D721Med (cell line): ENCODE data around the gene PDE8B.
"Not testable (repeated sequence)": the region's sequence is repeated elsewhere in the genome, so short reads cannot be mapped to it uniquely, and the experiment has no call there.

ENCODE experiments used
- DNase-seq: peaks from one replicate; pipeline ENCODE4 v3.0.0; 2011; ENCODE audit warnings: low spot score; ENCODE audit not compliant: insufficient read length
- FAIRE-seq: peaks from 2 replicates; lab custom pipeline; 2011; peaks lifted over from hg19 to GRCh38; lab: Jason Lieb, UNC
- CTCF ChIP-seq: IDR thresholded peaks from 2 replicates; pipeline ENCODE4 v1.5.1; 2012; ENCODE audit warnings: mild to moderate bottlenecking, control low read depth; ENCODE audit not compliant: insufficient read depth; ENCODE audit errors: missing control alignments

Gene PDE8B

GRCh38 chr5:77367741-77368140, 157.3 kb downstream of the PDE8B start:
- DNase-seq, result no peak
- FAIRE-seq, result no peak
- TF ChIP-seq CTCF, result no peak

- FAIRE-seq (no peak), DNase-seq (no peak)
- no peak for TF ChIP-seq CTCF
Measured at GRCh38 chr5:77368367-77368766, 157.9 kb downstream of the PDE8B start.

- DNase-seq, result no peak
- TF ChIP-seq CTCF, result no peak
- no peak for FAIRE-seq
Measured at GRCh38 chr5:77369566-77369965, 159.1 kb downstream of the PDE8B start.

- FAIRE-seq (peak; percentile 55), DNase-seq (no peak)
- no peak for TF ChIP-seq CTCF
Measured at GRCh38 chr5:77374686-77375085, 164.2 kb downstream of the PDE8B start.

GRCh38 chr5:77376609-77377300, 166.3 kb downstream of the PDE8B start:
- no peak for TF ChIP-seq CTCF
- DNase-seq, result no peak
- FAIRE-seq, result no peak

GRCh38 chr5:77379558-77380061, 169.1 kb downstream of the PDE8B start:
- TF ChIP-seq CTCF, result no peak
- no peak for FAIRE-seq
- DNase-seq, result no peak

GRCh38 chr5:77380636-77381035, 170.2 kb downstream of the PDE8B start:
- no peak for TF ChIP-seq CTCF
- DNase-seq (no peak), FAIRE-seq (no peak)

GRCh38 chr5:77383336-77383735, 172.9 kb downstream of the PDE8B start:
- FAIRE-seq, DNase-seq: not testable (repeated sequence)

GRCh38 chr5:77386340-77386739, 175.9 kb downstream of the PDE8B start:
- DNase-seq, FAIRE-seq: not testable (repeated sequence)
